T-helper 2 cell (primary cell): ENCODE data around the gene SLN.
"Not testable (repeated sequence)": the region's sequence is repeated elsewhere in the genome, so short reads cannot be mapped to it uniquely, and the experiment has no call there.

Experiments used
- DNase-seq, 5 experiments: peaks; one replicate each; pipeline versions ENCODE4 v3.0.0 to v3.0.0-alpha.2; 2012 to 2022
- total RNA-seq, 2 donors: gene quantifications; one replicate each; lab custom pipeline; 2026; lab: John Stamatoyannopoulos, UW

The SLN gene
- total RNA-seq: 0 to 0.13 reads per million in 2 donors

DNA sequence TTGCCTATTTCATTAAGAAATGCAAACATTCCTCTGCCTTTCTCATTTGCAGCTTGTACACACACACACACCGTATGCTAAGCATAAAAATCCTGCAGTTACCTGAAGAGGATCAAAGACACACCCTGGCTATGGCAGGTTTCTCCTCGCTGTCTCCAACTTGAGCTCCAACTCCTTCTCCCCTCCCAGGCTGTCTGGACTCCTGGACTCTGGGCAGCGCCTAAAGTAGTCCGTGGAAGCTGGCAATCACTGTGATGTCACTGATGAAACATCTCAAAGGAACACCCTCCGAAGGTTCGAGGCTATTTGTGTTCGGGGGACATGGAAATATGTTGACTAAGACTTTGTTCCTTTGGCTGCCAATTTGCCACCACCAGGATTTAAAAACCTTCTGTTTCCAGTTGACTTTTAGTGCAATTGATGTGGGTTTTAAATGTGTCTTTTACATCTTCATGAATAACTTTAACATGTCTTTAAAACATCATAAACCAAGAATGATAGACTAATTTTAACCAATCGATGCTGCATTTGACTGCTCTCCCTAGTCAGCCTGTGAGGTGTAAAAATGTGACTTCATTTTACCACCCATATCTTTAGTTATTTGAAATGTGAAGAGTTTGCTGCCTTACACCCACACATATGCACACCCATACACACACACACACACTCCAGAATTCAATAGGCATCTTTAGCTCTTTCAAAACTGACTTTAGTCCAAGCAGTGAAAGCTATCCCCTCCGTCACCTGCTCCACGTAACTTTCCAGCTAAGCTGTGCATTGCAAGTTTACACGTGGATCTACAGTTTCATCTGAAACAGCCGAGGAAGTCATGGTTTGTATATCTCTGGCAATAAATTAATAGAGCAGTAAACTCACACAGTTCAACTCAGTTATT, at the start of gene SLN:
SLN (minus strand) TSS at position 196 of the 895 bp plus-strand sequence.
- no peak for DNase-seq

DNA sequence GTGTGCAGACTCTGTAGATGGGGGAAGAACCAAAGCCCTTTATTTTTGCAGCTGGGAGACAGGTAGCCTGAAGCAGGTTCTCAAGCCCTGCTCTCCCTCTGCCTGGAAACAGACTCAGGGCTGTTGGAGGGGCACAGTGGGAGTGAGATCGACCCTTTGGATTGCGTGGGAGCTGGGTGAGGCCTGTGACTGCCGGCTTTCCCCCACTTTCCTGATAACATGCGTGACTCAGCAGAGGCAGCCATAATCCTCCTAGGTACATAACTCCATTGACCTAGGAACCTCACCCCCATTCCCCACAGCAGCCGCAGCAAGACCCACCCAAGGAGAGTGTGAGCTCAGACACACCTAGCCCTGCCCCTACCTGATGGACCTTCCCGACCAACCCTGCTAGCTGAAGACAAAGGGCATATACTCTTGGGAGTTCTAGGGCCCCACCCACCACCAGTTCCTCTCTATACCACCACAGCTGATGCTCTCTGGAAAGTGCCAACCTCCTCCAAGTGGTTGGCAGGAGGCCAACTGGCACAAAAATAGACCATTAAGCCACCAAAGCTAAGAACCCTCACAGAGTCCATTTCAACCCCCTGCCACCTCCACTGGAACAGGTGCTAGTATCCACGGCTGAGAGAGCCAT, 47.0 kb upstream of the SLN start:
- not testable (repeated sequence) for DNase-seq

DNA sequence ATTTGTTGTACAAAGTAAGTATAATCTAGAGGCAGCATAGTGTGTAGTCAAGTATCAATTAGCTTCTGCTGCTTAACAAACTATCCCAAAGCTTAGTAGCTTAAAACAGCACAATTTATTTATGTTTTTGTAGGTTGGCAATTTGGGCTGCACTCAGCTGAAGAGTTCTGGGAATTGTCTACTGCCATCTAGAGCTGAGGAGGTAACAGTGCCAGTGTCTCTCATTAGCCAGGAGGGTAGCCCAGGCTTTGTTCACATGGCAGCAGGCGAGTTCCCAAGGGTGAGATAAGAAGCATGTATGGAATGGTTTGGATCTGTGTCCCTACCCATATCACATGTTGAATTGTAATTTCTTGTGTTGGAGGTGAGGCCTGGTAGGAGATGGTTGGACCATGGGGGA, 45.8 kb upstream of the SLN start:
- no peak for DNase-seq

DNA sequence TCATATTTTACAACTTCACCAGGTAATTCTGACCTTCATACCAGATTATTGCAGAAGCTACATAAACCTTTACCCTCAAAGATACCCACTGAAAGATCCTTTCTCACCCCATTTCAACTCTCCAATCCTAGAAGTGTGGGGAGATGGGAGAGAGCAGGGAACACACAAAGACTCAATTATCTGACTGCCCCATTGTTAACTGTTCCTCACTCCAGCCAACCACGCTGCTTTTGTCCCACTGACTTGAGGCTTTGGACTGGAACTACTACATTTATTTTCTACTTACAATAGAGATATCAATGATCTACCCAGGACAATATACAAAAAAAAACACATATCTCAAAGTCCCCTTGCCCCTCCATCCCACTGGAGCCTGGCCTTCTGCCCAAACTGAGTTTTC, 44.7 kb upstream of the SLN start:
- no peak for DNase-seq

DNA sequence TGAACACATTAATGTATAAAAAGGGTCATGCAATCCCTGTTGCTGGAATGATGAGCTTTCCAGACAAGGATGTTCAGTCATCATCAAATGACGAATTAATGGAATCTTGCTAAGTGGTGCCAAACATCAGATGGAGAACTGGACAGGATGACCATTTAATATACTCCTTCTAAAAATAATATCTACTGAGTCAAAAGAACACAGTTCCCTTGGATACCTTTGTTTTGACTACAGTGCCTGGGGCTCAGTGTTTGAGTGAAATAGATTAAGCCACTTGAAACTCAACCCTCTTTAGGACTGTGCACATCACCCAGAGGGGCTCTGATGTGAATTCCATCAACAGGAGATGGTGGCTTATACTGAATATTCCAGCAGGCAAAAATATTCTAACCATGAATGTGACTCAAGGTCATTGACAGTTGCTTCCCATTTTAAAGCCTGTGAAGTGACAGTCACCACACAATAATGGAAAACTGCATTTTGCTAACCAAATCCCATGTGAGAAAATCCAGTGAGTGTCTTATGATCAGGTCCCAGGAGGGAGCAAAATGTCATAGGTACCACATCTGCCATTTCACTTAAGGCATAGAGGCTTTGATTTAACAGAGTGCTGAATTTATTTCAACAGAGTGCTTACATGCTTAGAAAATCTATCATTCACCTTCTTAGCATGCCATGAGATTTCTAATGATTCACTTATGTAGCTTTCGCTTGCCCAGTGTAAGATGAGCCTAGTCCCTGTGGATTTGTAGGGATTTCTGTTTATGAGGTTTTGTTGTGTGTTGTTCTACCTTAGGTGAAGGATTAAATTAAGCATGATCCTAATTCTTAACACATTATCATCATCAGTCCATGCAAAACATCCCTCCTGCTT, 41.3 kb upstream of the SLN start:
- DNase-seq: no peak

DNA sequence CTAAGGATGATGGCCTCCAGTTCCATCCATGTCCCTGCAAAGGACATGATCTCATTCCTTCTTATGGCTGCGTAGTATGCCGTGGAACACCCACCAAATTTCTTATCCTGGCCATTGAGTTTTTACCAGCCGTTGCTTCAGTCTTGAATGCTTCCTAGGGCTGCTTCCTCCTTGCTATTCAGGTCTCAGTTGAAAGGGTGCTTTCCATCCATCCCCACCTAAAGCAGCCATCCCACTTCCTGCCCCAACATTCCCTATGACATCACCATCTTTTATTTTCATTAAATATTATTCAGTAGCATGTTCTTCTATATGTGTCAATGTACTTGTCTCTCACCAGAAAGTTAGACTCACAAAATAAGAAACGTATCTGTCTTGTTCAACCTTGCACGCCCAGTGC, 40.7 kb upstream of the SLN start:
- no peak for DNase-seq

DNA sequence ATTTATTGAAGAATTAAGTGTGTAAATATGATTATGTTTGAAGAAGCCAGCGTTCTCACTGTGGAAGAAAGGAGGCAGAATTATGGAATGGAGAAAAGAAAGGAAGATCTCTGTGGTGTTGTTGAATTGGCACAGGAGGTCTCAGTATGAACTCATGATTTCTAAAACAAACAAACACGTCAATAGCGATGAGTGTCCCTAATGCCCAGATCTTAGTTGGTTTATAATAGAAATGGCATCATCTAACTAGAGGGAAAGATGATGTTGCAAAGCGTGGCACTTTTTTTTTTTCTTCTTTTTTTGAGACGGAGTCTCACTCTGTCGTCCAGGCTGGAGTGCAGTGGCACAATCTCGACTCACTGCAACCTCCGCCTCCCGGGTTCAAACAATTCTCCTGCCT, 39.2 kb upstream of the SLN start:
- DNase-seq: no peak

DNA sequence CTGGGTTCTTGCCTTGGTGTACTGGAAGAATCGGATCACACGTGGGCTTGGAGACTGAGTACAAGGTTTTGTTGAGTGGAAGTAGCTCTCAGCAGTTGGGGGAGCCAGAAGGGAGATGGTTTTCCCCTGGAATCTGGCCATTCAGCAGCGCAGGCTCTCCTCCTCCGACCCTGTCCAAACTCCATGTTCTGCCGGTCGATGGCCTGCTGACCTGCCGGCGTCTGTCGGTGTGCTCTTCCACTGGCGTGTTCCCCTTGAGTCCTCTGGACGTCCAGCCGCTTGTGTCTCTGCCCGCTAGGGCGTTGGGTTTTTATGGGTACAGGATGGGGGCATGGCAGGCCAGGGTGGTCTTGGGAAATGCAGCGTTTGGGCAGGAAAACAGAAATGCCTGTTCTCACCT, 38.5 kb upstream of the SLN start:
- no peak for DNase-seq

DNA sequence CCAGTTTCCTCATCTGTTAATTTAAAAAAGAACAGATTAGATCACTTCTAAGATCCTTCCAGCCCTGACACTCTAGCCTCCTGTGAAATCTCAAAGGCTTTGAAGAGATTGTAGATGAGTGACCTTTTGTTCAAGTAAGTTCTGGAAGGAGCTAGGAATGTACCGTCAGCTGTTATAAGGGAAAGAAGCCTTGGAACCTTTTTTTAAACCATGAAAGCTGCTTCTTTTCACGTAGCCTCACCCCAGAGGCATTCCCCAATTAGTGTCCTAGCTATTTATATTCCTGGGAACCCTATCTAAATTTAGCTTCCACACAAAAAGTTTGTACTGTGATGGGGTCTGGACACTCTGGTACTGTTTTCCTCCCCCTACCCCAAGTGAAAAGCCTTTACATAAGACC, 35.8 kb upstream of the SLN start:
- DNase-seq: no peak

DNA sequence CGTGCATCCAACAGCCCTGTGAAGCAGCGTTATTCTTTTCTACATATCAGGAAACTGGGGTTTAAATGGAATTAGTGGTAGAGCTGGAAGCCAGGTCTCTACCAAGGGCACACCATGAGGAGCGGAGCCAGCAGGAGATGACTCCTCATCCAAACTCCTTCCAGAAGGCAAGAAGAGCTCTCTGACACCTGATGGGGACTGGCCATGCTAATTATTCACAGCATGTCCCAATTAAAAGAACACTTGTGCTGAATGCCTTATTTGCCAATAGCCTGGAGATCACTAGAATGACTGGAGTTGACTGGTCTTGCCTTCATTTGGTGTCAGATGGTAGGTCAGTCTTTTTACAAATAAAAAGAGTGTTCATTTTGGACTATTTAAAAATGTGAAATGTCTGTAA, 32.9 kb upstream of the SLN start:
- DNase-seq: no peak

DNA sequence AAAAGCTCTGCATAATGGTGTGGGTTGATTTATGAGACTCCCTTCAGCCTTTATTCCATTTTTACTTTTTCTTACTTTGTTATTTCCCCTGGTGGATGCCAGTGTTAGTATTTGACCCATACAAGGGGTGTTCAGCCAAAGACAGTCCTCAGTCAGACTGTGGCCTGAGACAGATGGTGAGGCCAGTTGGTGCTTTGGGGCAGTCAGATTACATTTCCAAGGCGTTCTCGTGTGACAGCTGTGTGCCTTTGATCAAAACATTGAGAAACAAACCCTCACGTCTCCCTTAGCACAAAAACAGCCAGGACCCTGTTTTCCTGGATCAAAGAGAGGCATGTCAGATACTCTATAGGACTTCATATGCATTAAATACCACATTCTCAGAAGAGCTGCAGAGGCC, 31.3 kb upstream of the SLN start:
- DNase-seq: no peak

DNA sequence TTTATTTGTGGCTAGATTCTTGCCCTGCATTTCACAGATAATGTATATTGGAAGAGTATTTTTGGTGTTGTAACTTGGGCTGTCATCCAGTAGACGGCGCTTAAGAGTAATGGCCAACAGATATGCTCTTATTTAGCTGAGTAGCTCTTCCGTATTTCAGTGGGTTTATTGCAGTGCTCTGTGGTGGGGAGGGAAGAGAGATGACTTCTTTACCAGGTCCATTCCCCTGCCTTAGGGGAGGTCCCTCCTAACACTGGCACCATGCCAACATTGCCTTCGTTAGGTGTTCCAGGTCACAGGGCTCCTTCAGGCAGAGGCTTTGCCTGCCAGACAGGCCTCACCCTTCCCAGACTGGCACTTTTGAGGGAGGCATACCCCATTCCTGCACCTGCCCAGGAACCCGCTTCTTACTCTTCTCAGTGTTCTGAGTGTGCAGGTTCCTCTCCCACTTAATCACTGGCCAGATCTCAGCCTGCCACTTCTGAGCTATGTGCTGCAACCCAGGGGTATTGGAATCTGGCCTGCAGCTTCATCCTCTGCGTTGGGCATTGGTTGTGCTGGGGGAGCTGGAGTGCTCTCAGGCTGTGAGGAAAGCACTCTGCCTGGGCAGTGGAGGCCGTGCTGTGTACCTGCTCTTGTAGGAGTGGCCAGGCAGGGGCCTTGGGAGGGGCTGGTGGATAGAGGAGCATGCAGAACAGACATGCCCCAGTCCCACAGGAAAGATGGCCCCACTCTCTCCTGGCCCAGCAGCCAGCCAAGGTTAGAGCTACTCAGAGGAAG, 29.4 kb upstream of the SLN start:
- DNase-seq: peak in 1 of 5 experiments; percentile 72

DNA sequence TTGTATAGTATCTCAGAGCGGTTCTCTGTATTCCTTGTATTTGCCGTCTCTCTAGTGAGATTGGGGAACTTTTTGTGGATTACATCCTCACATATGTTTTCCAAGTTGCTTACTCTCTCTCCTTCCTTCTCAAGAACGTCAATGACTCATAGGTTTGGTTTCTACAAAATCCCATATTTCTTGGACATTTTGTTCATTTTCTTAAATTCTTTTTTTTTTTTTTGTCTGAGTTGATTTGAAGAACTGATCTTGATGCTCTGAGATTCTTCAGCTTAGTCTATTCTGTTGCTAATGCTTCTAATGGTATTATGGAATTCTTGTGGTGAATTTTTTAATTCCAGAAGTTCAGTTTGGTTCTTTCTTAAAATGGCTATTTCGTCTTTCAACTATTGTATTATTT, 28.4 kb upstream of the SLN start:
- DNase-seq: no peak

DNA sequence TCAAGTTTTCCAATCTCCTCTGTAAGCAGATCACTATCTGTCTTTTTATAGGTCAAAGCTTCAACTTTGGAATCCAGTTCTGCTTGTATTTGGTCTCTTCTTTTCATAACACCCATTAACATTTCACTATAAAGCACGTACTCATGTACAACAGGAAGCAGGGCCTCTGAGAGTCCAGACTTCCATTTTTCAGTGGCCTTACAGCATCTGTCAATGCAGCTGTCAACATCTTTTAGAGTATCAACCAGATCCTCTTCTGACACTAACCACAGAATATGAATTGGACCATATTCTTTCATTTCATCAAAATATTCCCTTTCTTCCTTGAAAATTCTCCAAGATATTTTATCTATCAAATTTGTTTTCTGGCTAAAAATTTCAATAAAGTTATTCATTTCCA, 24.7 kb upstream of the SLN start:
- no peak for DNase-seq

DNA sequence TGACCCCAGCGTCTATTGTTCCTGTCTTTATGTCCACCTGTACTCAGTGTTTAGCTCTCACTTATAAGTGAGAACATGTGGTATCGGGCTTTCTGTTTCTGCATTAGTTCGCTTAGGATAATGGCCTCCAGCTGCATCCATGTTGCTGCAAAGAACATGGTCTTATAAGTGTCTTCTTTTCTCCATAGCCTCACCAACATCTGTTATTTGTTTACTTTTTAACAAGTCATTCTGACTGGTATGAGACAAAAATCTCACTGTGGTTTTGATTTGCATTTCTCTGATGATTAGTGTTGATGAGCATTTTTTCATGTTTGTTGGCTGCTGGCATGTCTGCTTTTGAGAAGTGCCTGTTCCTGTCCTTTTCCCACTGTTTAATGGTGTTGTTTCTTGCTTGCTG, 21.7 kb upstream of the SLN start:
- peak in 1 of 5 experiments; percentile 2 for DNase-seq

DNA sequence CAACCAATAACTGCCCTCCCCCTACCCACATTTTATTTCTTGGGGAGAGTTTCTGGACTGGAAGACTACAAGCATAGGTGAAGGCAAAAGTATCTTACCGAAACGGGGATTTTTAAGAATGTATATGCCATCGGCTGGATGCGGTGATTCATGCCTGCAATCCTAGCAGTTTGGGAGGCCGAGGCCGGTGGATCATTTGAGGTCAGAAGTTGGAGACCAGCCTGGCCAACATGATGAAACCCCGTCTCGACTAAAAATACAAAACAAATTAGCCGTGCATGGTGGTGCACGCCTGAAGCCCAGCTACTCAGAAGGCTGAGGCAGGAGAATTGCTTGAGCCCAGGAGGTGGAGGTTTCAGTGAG, 20.8 kb upstream of the SLN start:
- DNase-seq: no peak

DNA sequence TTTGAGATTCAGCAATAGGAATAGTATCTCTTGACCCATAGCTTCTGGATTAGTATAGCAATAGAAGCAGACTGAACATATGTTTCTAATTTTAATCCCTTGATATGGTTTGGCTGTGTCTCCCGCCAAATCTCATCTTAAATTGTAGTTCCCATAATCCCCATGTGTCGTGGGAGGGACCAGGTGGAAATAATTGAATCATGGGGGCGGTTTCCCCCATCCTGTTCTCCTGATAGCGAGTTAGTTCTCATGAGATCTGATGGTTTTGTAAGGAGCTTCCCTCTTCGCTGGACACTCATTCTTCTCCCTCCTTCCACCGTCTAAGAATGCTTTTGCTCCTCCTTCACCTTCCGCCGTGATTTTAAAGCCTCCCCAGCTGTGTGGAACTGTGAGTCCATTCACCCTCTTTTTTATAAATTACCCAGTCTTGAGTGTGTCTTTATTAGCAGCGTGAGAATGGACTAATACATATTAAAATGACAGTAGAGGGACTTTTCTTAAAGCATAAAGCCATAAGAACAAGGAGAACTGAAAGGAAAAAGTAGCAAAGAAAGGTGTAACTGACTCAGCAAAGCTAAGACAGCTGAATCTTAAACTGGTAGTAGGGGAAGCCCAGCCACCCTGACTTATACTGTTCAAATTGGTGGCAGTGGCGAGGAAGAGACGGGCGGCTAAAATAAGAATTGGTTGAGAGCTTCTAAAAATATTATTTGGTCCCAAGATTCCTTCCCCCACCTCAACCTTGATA, 20.3 kb upstream of the SLN start:
- DNase-seq: no peak

DNA sequence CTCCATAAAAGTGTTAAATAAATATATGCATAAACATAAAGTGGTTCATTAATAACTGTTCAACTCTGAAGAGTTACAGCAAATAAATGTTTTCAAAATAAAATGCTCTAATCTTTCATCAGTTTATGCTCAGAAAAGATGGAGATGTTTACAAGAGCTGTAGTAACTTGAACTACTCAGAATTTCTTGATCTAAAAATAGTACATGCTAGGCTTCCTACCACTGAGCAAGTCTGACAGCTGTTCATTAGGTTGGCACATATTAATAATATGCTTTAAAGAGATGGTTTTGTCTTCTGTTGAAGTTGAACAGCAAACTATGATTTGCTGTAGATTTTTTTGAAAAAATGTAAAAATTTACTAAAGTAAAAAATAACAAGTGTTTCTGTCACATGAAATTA, 10.8 kb upstream of the SLN start:
- no peak for DNase-seq

DNA sequence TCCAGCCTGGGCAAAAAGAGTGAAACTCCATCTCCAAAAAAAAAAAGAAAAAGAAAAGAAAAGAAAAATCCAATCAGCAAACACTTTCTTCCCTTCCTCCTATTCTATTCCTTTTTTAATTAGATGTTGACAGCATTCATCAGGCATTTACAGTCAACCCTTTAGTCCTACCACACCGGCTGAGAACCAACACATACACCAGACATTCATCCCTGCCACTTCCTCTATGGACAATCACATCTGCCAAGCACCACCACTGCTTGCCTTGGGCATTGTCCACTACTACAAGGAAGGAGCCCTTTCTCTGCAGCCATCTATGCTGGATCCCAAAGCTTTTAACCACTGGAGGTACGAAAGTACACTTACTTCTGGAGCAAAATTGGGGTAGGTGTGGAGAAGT, 9.4 kb upstream of the SLN start:
- DNase-seq: no peak

DNA sequence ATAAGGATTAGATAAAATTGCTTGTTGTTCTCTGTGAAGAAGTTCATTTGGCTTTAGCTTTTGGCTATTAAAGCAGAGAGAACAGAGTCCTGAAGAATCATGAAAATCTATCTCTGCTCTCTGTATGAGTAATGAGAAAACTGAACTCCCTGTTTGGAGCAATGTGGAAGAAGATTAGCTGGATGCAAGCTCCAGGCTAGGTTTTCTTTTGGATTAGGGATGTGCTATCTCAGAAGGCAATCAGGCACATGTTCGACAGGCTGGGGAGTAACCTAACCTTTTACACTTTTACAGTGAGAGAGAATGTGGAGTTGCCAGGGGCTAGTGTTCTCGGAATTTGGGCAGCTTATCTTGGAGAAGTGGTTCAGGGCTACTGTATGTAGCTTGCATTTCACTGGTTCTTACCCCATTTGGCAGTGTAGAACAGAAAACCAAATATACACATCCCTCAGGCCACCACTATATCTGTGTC, 8.5 kb upstream of the SLN start:
- no peak for DNase-seq

DNA sequence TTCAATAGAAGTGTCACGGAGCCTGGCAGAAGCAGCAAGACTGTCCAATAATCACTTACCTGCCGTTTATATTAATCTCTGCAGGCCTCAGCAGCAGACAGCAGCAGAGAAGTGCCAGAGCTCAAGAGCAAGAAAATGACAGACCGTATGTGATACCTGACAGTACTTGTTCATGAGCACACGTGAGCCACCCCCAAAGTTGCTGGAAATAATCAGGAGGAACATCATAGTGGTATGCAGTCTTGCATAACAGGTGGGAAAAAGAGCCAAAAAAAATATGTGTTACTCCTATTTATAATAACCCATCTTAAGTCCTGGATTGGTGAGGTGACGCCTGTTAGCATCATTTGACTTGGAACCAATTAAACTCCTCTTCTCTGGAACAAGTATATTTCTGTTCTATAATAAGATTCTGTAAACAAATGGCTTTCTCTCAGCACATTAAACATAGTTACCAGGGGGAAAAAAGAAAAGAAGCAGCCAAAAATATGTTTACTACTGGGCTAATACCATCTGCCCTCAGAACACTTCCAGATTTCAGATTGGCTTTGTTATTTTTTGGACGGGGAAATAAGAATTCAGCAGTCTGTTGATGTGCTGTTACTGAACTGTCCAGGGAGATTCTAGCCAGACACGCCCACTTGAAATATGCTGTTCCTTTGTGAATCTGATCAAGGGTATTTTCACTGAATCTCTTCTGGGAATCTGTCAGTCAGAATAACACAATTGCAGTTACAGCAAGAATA, 7.9 kb upstream of the SLN start:
- no peak for DNase-seq
